Subcutaneous adipose tissue (tissue), 4 donors: ENCODE measurements around the gene ZNF716. TPM values are rescaled to one million over a fixed set of nuclear protein-coding genes. Genes with fewer than 3 reads are reported as not detected.

Source experiments
- CTCF ChIP-seq: fragments of 450-650 bp; IDR thresholded peaks from one replicate; pipeline ENCODE4 v1.5.1; 2016; ENCODE audit warnings: low read depth, mild to moderate bottlenecking, control low read depth, antibody characterized with exemption, moderate library complexity
- total RNA-seq, 4 donors: library from RNA; depleted of rRNA; stranded (reverse); fragments of >200 nt; gene quantifications; one replicate each; pipeline ENCODE4 v1.1.0, GENCODE V29; 2016

ZNF716 gene
- total RNA-seq, 4 donors from 2014 or later = not detected

GRCh38 chr7:57417736-57418135 is 32.2 kb upstream of the ZNF716 start:
- TF ChIP-seq CTCF = no peak

DNA sequence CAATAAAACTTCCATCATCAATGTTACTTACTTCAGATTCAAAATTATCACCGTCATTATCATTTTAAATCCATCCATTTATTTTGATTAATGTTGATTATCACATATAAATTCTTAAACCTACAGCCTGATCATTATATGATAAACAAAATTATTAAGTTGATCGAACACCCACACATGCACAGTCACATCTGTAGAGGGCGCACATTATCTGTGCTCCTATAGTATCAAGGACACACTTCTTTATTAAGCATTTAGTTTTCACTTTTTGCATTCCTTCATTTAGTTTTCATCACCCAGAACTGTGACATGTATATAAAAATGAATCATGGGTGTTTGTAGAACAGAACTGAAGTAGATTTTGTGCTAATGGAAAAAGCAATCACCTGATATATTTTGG is 26.2 kb upstream of the ZNF716 start:
- TF ChIP-seq CTCF = no peak

GRCh38 chr7:57424515-57425238 is 25.3 kb upstream of the ZNF716 start:
- no peak for TF ChIP-seq CTCF

- no peak for TF ChIP-seq CTCF
Measured at GRCh38 chr7:57425239-57425944, 24.6 kb upstream of the ZNF716 start.

DNA sequence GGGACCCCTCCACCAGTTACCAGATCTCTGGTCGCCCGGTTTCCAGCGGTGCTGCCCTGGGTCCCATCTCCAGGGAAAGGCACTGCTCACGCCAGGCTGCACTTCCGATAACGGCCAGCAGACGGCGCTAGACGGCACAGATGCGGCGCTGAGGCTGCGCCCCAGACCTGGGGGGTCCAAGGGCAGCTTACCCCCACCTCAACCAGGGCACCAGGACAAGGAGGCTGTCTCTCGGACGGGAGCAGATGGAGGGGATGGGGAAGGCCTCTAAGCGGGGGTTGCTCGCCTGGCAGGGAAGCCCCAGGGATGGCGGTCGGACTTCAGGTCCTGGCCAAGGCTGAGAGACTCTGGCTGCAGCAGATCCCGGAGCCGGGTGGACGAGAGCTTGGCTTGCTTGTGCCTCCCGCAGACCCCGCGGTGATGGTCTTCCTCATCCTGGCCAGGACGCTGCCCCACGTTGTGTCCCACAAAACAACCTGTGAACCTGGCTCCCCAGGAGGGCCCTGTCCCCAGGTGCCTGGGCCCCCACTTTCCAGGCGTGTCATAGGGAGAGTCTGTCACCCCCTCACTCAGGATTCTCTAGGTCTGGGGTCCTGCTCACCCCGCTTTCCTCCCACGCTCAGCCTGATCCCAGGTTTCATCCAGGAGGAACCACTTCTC is 23.9 kb upstream of the ZNF716 start:
- no peak for TF ChIP-seq CTCF

DNA sequence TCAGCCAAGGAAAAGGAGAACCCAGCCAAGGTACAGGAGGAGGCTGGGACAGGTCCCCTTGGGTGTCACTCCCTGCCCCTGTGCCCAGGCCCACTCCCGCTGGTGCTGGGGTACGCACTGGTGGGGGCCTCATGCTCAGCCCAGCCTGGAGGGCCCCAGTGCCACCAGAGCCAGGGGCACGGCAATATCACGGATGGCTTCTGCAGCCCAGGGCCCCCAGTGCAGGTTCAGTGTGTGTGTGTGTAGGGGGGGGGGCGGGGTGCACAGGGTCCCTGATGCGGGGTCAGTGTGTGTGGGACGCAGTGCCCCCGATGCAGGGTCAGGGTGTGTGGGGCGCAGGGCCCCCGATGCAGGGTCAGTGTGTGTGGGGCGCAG is 23.4 kb upstream of the ZNF716 start:
- TF ChIP-seq CTCF = no peak

GRCh38 chr7:57427146-57427545 is 22.8 kb upstream of the ZNF716 start:
- no peak for TF ChIP-seq CTCF
